HepG2 (cell line): ENCODE measurements around the gene TECPR1. TPM values are rescaled to one million over a fixed set of nuclear protein-coding genes. Genes with fewer than 3 reads are reported as not detected.

Source experiments
- ATAC-seq: fragments of 200-7000 bp; cut with Tn5 transposase; 3 replicates; pipeline ENCODE4 v1.9.1; 2020; ENCODE audit warnings: mild to moderate bottlenecking, moderate library complexity
- BruUV-seq: library from RNA; stranded (reverse); fragments of 400-500 nt; replicated peaks from 2 replicates; lab custom pipeline; 2021; lab: Mats Ljungman, UMichigan
- CTCF ChIA-PET: fragments of 300-600 bp; formaldehyde crosslinking; extraction: SDS; loops from one replicate; lab custom pipeline; 2021; ENCODE audit warnings: low total read pairs, inconsistent platforms, low intra/inter-chr PET ratio; lab: Yijun Ruan, JAX
- POLR2A ChIA-PET: fragments of 350-600 bp; sonication (Branson Sonifier 250); formaldehyde crosslinking; loops from one replicate; lab custom pipeline; 2020; ENCODE audit warnings: antibody characterized with exemption, inconsistent platforms; lab: Yijun Ruan, JAX
- DNase-seq: peaks from one replicate; pipeline ENCODE4 v3.0.0-alpha.2; 2015; ENCODE audit warnings: low spot score
- FAIRE-seq: peaks from 3 replicates; lab custom pipeline; 2011; peaks lifted over from hg19 to GRCh38; lab: Jason Lieb, UNC
- H2AFZ ChIP-seq: one replicate; pipeline ENCODE4 v1.6.1; 2011; ENCODE audit warnings: low read length, inconsistent platforms
- H3K27ac ChIP-seq: fragments of 300-600 bp; 3 replicates; pipeline ENCODE4 v1.8.0; 2011; ENCODE audit warnings: mixed run types, mild to moderate bottlenecking, mixed read lengths, low read length, inconsistent platforms; ENCODE audit not compliant: insufficient read depth; ENCODE audit errors: extremely low read length
- H3K27me3 ChIP-seq, 2 experiments: fragments of 200-600 bp in 1 of 2; 2 replicates in 1 of 2; 3 replicates in 1 of 2; pipeline versions ENCODE4 v1.6.0 to v1.8.0; 2011; ENCODE audit warnings: low read length in 2 of 2, mild to moderate bottlenecking in 2 of 2, moderate library complexity in 2 of 2, inconsistent platforms in 1 of 2; ENCODE audit not compliant: insufficient read depth in 2 of 2, control insufficient read depth in 1 of 2
- H3K36me3 ChIP-seq, 2 experiments: fragments of 200-600 bp in 1 of 2; replicated peaks in 1 of 2; 2 replicates in 1 of 2; 3 replicates in 1 of 2; pipeline versions ENCODE4 v1.5.1 to v1.8.0; 2011; ENCODE audit warnings: low read length in 2 of 2, inconsistent platforms in 1 of 2; ENCODE audit not compliant: insufficient read depth in 2 of 2, control insufficient read depth in 1 of 2
- H3K4me1 ChIP-seq: 2 replicates; pipeline ENCODE4 v1.5.1; 2012; ENCODE audit warnings: low read length, inconsistent platforms; ENCODE audit not compliant: insufficient read depth
- H3K4me2 ChIP-seq: 2 replicates; pipeline ENCODE4 v1.6.0; 2011; ENCODE audit warnings: low read depth, low read length, inconsistent platforms
- H3K4me3 ChIP-seq, 3 experiments: fragments of 200-600 bp in 1 of 3; sonication (generic), shearing (Covaris generic) in 1 of 3; replicated peaks in 1 of 3; 2 replicates each; pipeline ENCODE4 v1.5.1; 2011 to 2016; ENCODE audit warnings: low read length in 3 of 3, inconsistent platforms in 2 of 3, low read depth in 2 of 3, mild to moderate bottlenecking in 2 of 3, control low read depth in 1 of 3, mixed read lengths in 1 of 3; ENCODE audit not compliant: insufficient read depth in 1 of 3
- H3K79me2 ChIP-seq: one replicate; pipeline ENCODE4 v1.6.1; 2011; ENCODE audit warnings: low read length, inconsistent platforms; ENCODE audit not compliant: insufficient read depth
- H3K9ac ChIP-seq: 2 replicates; pipeline ENCODE4 v1.6.0; 2011; ENCODE audit warnings: mild to moderate bottlenecking, low read depth, low read length, inconsistent platforms; ENCODE audit not compliant: insufficient read depth
- H3K9me3 ChIP-seq: 2 replicates; pipeline ENCODE4 v1.5.1; 2012; ENCODE audit warnings: mild to moderate bottlenecking, low read length
- H4K20me1 ChIP-seq: 2 replicates; pipeline ENCODE4 v1.6.0; 2011; ENCODE audit warnings: inconsistent platforms, mild to moderate bottlenecking, low read length, moderate library complexity; ENCODE audit not compliant: insufficient read depth
- DNMT3B ChIP-seq: conservative IDR thresholded peaks from 2 replicates; pipeline ENCODE4 v1.6.1; 2016; ENCODE audit warnings: missing biosample characterization, control low read depth
- E2F2 ChIP-seq: sonication (generic); formaldehyde crosslinking; IDR thresholded peaks from 2 replicates; pipeline ENCODE4 v1.4.0; 2020; ENCODE audit warnings: missing genetic modification reagents, borderline replicate concordance
- GPN1 ChIP-seq: sonication (generic); formaldehyde crosslinking; IDR thresholded peaks from 2 replicates; pipeline ENCODE4 v1.5.1; 2020; ENCODE audit warnings: missing genetic modification reagents, borderline replicate concordance
- ISL2 ChIP-seq: sonication (generic); formaldehyde crosslinking; IDR thresholded peaks from 2 replicates; pipeline ENCODE4 v1.5.0; 2020; ENCODE audit warnings: missing genetic modification reagents
- MBD4 ChIP-seq: IDR thresholded peaks from 2 replicates; pipeline ENCODE4 v1.6.1; 2012; ENCODE audit warnings: low read length, inconsistent platforms, borderline replicate concordance
- MIXL1 ChIP-seq: IDR thresholded peaks from 2 replicates; pipeline ENCODE4 v1.6.1; 2016
- POLR2AphosphoS5 ChIP-seq: IDR thresholded peaks from 2 replicates; pipeline ENCODE4 v1.6.1; 2012; ENCODE audit warnings: low read depth, low read length
- RELA ChIP-seq: sonication (generic); formaldehyde crosslinking; IDR thresholded peaks from 2 replicates; pipeline ENCODE4 v1.4.0; 2020; ENCODE audit warnings: missing genetic modification reagents
- STAT6 ChIP-seq: sonication (generic); formaldehyde crosslinking; IDR thresholded peaks from 2 replicates; pipeline ENCODE4 v1.4.0; 2020; ENCODE audit warnings: missing genetic modification reagents, mild to moderate bottlenecking, borderline replicate concordance
- TAF15 ChIP-seq: fragments of 200-400 bp; formaldehyde crosslinking; IDR thresholded peaks from one replicate; pipeline ENCODE4 v1.6.1; 2018; ENCODE audit warnings: mild to moderate bottlenecking, low read depth, low read length; ENCODE audit not compliant: poor library complexity, severe bottlenecking
- TBX2 ChIP-seq: sonication (generic); formaldehyde crosslinking; IDR thresholded peaks from 2 replicates; pipeline ENCODE4 v1.5.0; 2020; ENCODE audit warnings: missing genetic modification reagents, mild to moderate bottlenecking, borderline replicate concordance
- TOPORS ChIP-seq: sonication (generic); formaldehyde crosslinking; IDR thresholded peaks from 2 replicates; pipeline ENCODE4 v1.8.0; 2023; ENCODE audit warnings: mild to moderate bottlenecking, missing genetic modification reagents
- WIZ ChIP-seq: sonication (generic); formaldehyde crosslinking; IDR thresholded peaks from 2 replicates; pipeline ENCODE4 v1.5.1; 2020; ENCODE audit warnings: mild to moderate bottlenecking, missing genetic modification reagents
- ZFY ChIP-seq: sonication (generic); formaldehyde crosslinking; IDR thresholded peaks from 2 replicates; pipeline ENCODE4 v1.4.0; 2020; ENCODE audit warnings: missing genetic modification reagents
- ZNF331 ChIP-seq: sonication (generic); formaldehyde crosslinking; IDR thresholded peaks from 2 replicates; pipeline ENCODE4 v1.4.0; 2020; ENCODE audit warnings: missing genetic modification reagents
- ZNF333 ChIP-seq: sonication (generic); formaldehyde crosslinking; IDR thresholded peaks from 2 replicates; pipeline ENCODE4 v1.4.0; 2020; ENCODE audit warnings: mild to moderate bottlenecking, missing genetic modification reagents, borderline replicate concordance
- ZNF577 ChIP-seq: sonication (generic); formaldehyde crosslinking; IDR thresholded peaks from 2 replicates; pipeline ENCODE4 v1.4.0; 2020; ENCODE audit warnings: mild to moderate bottlenecking, low read depth, missing genetic modification reagents, borderline replicate concordance
- WGBS: methylation state at CpG from one replicate; pipeline ENCODE4 v1.1.6; 2017; ENCODE audit warnings: low lambda C conversion rate; 5-methylcytosine and 5-hydroxymethylcytosine counted together
- in situ Hi-C: cut with HindIII; loops from 2 replicates; pipeline ENCODE4 v1.10.0; 2017; ENCODE audit warnings: low pct_unique_long_range_greater_than_20kb; ENCODE audit not compliant: extremely low pct_ligation_motif_present
- intact Hi-C: fragments of 100-400 bp; cut with micrococcal nuclease; formaldehyde crosslinking; loops from one replicate; pipeline ENCODE4 v1.10.0; 2022; ENCODE audit not compliant: unreplicated experiment
- polyA plus RNA-seq, 8 experiments: library from polyadenylated mRNA; depleted of rRNA in 3 of 8; stranded (reverse) in 7 of 8; unstranded in 1 of 8; fragments of >200 nt; fragmentation: Illumina TruSeq in 4 of 8; extraction: Trizol in 4 of 8; gene quantifications; 2 replicates each; pipeline versions ENCODE4 v1.2.1 to v1.2.3, GENCODE V29; 2011 to 2016; ENCODE audit warnings: low read depth in 4 of 8, missing spikeins in 1 of 8, mixed read lengths in 1 of 8; ENCODE audit not compliant: insufficient read depth in 1 of 8
- total RNA-seq, 5 experiments: library from RNA; depleted of rRNA; stranded (reverse); fragments of >200 nt; fragmentation: Illumina TruSeq; extraction: Trizol; gene quantifications; 2 replicates each; pipeline ENCODE4 v1.2.3, GENCODE V29; 2016; ENCODE audit warnings: low read depth in 1 of 5
- TF ChIP-seq, protein P1 (sequence below): sonication (generic); formaldehyde crosslinking; IDR thresholded peaks from 2 replicates; pipeline ENCODE4 v1.5.1; 2020; ENCODE audit warnings: mild to moderate bottlenecking, moderate library complexity, missing genetic modification reagents

TECPR1 gene
- total and polyA plus RNA-seq, 2 of the 13 experiments (the other 11 are each of a cell fraction or from before 2014, with no cell fraction given) = 2.3 to 6.3 TPM

DNA sequence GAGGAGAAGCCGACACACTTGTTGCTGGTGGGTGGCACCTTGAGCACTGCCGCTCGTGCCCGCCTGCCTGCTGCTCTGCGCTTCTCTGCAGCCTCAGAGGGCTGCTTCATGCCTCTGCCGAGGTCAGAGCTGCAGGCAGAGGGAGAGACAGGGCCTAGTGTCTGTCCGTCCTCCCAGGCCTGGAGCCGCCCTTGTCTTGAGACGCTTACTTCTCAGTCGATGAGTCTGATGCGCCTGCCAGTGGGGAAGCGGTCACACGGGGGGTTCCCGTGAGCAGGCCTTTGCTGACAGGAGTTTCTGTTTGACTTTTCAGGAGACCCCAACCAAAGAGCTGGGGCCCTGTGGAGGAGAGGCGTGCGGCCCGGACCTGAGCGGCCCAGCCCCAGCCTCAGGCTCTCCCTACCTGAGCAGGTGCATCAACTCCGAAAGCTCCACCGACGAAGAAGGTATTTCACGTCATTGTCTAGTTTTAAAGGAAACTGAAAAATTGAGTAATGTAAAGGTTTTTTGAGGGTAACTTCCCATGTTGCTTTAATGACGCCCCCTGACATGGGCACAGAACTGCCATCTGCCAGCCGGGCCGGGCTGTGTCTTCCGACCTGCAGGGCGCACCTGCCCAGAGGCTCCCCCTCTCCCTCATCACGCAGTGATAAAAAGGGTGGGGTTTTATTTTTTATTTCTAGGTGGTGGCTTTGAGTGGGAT lies 48.6 kb downstream of the TECPR1 start (continued):
- no peak for TF ChIP-seq STAT6 (CRISPR knock-in tag)
- TF ChIP-seq ZNF331 (CRISPR knock-in tag) = no peak
- no peak for TF ChIP-seq RELA (CRISPR knock-in tag)
- no peak for TF ChIP-seq TBX2
- no peak for TF ChIP-seq MIXL1 (CRISPR knock-in tag)

DNA sequence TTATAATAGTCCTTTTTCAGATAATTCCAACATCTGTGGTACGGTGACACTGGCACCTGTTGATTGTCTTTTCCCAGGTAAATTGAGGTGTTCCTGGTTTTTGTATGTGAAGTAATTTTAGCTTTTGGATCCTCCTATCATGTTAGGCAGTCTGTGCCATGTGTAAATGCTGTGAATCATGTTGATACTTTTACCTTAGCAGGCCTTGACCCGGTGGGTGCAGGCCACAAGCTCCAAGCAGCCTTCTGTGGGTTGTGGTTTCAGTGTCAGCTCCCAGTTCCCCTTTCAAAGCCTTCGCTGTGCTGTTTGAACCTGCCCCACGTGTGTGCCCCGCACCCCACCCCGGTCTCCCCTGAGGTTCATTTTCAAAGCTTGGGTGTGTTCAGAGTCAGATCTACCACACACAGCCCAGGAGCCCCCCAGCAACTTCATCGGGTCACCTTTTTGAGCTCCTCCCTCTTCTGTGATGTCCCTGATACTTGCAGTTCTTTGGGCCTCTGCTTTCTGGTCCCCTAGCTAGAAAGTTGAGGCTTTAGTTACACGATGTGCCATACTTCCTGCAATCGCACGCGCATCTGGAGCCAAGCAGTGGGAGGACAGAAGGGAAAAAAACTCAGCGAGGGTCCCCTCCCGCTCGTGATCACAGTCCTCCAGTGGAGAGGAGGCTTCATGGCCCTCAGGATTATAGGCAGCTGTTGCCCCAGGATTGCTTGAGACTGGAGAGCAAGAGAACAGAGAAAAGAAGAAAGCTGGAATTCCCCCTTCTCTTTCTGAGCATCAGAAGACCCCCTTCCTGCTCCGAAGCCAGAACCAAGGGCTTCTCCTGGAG lies 49.5 kb downstream of the TECPR1 start:
- WGBS = 95% methylated on average over 15 of the region's 15 CpGs
- no peak overlapping the region for H3K4me3 ChIP-seq
- H3K27me3 ChIP-seq = no peaks in the 10 kb centered on the region
- peaks cover 10% of the 10 kb centered on the region for H3K4me1 ChIP-seq
- H3K9ac ChIP-seq = no peak overlapping the region
- no TSS peak for BruUV-seq
- in situ Hi-C loops = no loop called here
- H3K4me2 ChIP-seq = no peak overlapping the region
- ChIA-PET CTCF (no interaction called here), POLR2A (no interaction called here)
- H3K79me2 ChIP-seq = peaks cover 10% of the 10 kb centered on the region
- no peaks in the 10 kb centered on the region for H3K9me3 ChIP-seq
- intact Hi-C loops = no loop called here
- FAIRE-seq (no peak), DNase-seq (no peak), ATAC-seq (no peak; the same call in 2 of the 3 replicates)
- peaks cover 10% of the 10 kb centered on the region; the same call in 1 of the 2 replicates for H4K20me1 ChIP-seq
- no peak overlapping the region for H2AFZ ChIP-seq
- peaks cover 21 to 53% of the 10 kb centered on the region in 2 experiments; a peak in 4 of 5 replicates for H3K36me3 ChIP-seq
- H3K27ac ChIP-seq = no peak overlapping the region
- TF ChIP-seq POLR2AphosphoS5 = no peak
- TF ChIP-seq MBD4 = no peak
- no peak for TF ChIP-seq ZNF333
- TF ChIP-seq ZNF577 (CRISPR knock-in tag) = no peak
- TF ChIP-seq ISL2 (CRISPR knock-in tag) = no peak
- TF ChIP-seq TOPORS (CRISPR knock-in tag) = no peak
- TF ChIP-seq DNMT3B = no peak
- no peak for TF ChIP-seq TAF15
- no peak for TF ChIP-seq GPN1 (CRISPR knock-in tag)
- TF ChIP-seq E2F2 = no peak
- TF ChIP-seq, protein P1, sequence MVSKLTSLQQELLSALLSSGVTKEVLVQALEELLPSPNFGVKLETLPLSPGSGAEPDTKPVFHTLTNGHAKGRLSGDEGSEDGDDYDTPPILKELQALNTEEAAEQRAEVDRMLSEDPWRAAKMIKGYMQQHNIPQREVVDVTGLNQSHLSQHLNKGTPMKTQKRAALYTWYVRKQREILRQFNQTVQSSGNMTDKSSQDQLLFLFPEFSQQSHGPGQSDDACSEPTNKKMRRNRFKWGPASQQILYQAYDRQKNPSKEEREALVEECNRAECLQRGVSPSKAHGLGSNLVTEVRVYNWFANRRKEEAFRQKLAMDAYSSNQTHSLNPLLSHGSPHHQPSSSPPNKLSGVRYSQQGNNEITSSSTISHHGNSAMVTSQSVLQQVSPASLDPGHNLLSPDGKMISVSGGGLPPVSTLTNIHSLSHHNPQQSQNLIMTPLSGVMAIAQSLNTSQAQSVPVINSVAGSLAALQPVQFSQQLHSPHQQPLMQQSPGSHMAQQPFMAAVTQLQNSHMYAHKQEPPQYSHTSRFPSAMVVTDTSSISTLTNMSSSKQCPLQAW (CRISPR knock-in tag) = no peak
- no peak for TF ChIP-seq WIZ
- no peak for TF ChIP-seq ZFY
